Suprapubic skin (tissue), 4 donors: Measurements from ENCODE around the gene HECW1.

Experiments
- EP300 ChIP-seq: sonication (generic); formaldehyde crosslinking; IDR thresholded peaks from one replicate; pipeline ENCODE4 v1.6.1; 2017; ENCODE audit warnings: antibody characterized with exemption
- POLR2AphosphoS5 ChIP-seq, 3 donors: sonication (generic); formaldehyde crosslinking; IDR thresholded peaks; one replicate each; pipeline ENCODE4 v1.6.1; 2017; ENCODE audit warnings: antibody characterized with exemption in 3 of 3
- TF ChIP-seq, protein P1 (sequence below), 2 donors: fragments of 200-600 bp in 1 of 2; fragments of 450-650 bp in 1 of 2; sonication (generic) in 1 of 2; IDR thresholded peaks; one replicate each; pipeline ENCODE4 v1.5.1; 2016 to 2019; ENCODE audit warnings: antibody characterized with exemption in 2 of 2, mild to moderate bottlenecking in 1 of 2, moderate library complexity in 1 of 2

DNA sequence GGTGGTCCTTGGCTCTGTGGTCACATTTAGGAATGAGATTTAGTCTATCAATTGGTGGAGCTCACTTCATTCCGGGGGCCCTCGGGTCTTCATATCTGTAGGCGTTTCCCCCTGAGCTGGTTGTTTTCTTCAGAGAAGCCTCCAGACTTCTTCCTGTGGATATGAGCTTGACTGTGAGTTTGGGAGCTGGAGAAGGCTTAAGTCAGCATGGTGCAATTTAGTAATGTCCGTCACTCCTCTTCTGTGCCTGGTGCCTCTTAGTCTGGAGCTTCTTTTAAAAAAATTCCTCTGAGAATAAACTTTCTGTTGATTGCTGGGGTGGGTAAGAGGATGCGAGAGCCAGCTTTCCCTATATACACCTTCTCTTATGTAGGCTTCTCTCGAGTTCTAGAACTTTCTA lies 40.2 kb downstream of the HECW1 start:
- TF ChIP-seq POLR2AphosphoS5 (IDR thresholded peaks at IDR 0.05) (no peak), EP300 (no peak)
- TF ChIP-seq, protein P1, sequence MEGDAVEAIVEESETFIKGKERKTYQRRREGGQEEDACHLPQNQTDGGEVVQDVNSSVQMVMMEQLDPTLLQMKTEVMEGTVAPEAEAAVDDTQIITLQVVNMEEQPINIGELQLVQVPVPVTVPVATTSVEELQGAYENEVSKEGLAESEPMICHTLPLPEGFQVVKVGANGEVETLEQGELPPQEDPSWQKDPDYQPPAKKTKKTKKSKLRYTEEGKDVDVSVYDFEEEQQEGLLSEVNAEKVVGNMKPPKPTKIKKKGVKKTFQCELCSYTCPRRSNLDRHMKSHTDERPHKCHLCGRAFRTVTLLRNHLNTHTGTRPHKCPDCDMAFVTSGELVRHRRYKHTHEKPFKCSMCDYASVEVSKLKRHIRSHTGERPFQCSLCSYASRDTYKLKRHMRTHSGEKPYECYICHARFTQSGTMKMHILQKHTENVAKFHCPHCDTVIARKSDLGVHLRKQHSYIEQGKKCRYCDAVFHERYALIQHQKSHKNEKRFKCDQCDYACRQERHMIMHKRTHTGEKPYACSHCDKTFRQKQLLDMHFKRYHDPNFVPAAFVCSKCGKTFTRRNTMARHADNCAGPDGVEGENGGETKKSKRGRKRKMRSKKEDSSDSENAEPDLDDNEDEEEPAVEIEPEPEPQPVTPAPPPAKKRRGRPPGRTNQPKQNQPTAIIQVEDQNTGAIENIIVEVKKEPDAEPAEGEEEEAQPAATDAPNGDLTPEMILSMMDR (IDR thresholded peaks at IDR 0.05) = no peak
